ENCODE data around the gene NLRP7. TPM values are rescaled to one million over a fixed set of nuclear protein-coding genes. Genes with fewer than 3 reads are reported as not detected.

The NLRP7 gene
- total RNA-seq, 1 donor from 2014 or later = not detected

GRCh38 chr19:54889566-54889965 lies 57.8 kb downstream of the NLRP7 start:
- Histone ChIP-seq H3K27me3 (ENCODE audit: control insufficient read depth, insufficient read depth, low read length) (no peaks in the 10 kb centered on the region), H3K36me3 (ENCODE audit: control insufficient read depth, insufficient read depth, low read length) (no peaks in the 10 kb centered on the region), H3K4me3 (ENCODE audit: low read depth, low read length) (no peak overlapping the region)
- no peak for TF ChIP-seq CTCF (IDR thresholded peaks at IDR 0.05; ENCODE audit: insufficient read depth, low read length, poor library complexity, severe bottlenecking)
- DNase-seq (ENCODE audit: low read depth) = no peak

DNA sequence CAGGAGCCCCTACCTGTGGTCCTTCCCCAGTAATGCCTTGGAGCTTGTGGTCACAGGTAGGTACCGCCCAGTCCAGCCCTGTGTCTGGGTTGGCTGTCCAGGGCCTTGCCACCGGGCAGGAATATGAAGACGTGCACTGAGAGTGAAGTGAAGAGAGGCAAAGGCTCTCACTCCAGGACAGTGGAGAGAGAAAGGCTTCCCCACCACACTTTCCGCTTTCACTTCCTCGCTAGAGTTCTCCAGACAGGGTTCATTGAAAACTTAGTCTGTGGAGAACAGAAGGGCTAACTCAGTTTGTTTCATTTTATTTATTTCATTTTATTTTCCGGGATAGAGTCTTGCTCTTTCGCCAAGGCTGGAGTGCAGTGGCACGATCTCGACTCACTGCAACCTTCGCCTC lies 59.1 kb downstream of the NLRP7 start:
- H3K4me3 ChIP-seq (ENCODE audit: low read depth, low read length) = no peak overlapping the region
- H3K36me3 ChIP-seq (ENCODE audit: control insufficient read depth, insufficient read depth, low read length) = no peaks in the 10 kb centered on the region
- DNase-seq (ENCODE audit: low read depth) = no peak
- H3K27me3 ChIP-seq (ENCODE audit: control insufficient read depth, insufficient read depth, low read length) = no peaks in the 10 kb centered on the region
- TF ChIP-seq CTCF (IDR thresholded peaks at IDR 0.05; ENCODE audit: insufficient read depth, low read length, poor library complexity, severe bottlenecking) = no peak

GRCh38 chr19:54883228-54883627 lies 64.1 kb downstream of the NLRP7 start:
- H3K36me3 ChIP-seq (ENCODE audit: control insufficient read depth, insufficient read depth, low read length) = no peaks in the 10 kb centered on the region
- no peaks in the 10 kb centered on the region for H3K27me3 ChIP-seq (ENCODE audit: control insufficient read depth, insufficient read depth, low read length)
- no peak for DNase-seq (ENCODE audit: low read depth)
- TF ChIP-seq CTCF (IDR thresholded peaks at IDR 0.05; ENCODE audit: insufficient read depth, low read length, poor library complexity, severe bottlenecking) = no peak
- no peak overlapping the region for H3K4me3 ChIP-seq (ENCODE audit: low read depth, low read length)

DNA sequence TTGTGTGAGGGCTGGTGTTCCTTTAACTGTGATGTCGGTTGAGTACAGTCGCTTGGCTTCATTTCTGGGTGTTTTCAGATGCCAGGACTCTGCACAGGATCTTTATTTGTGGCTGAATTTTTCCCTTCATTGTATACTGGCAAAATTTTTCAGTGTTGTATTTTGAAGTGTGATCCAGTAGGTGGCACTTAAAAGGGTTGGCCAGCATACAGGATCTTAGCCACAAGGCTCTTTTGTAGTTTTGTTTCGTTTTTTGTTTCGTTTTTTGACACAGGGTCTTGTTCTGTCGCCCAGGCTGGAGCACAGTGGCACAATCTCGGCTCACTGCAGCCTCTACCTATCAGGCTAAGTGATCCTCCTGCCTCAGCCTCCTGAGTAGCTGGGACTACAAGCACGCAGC lies 64.6 kb downstream of the NLRP7 start:
- no peak overlapping the region for H3K4me3 ChIP-seq (ENCODE audit: low read depth, low read length)
- no peaks in the 10 kb centered on the region for H3K36me3 ChIP-seq (ENCODE audit: control insufficient read depth, insufficient read depth, low read length)
- TF ChIP-seq CTCF (IDR thresholded peaks at IDR 0.05; ENCODE audit: insufficient read depth, low read length, poor library complexity, severe bottlenecking) = no peak
- DNase-seq (ENCODE audit: low read depth) = no peak
- no peaks in the 10 kb centered on the region for H3K27me3 ChIP-seq (ENCODE audit: control insufficient read depth, insufficient read depth, low read length)

DNA sequence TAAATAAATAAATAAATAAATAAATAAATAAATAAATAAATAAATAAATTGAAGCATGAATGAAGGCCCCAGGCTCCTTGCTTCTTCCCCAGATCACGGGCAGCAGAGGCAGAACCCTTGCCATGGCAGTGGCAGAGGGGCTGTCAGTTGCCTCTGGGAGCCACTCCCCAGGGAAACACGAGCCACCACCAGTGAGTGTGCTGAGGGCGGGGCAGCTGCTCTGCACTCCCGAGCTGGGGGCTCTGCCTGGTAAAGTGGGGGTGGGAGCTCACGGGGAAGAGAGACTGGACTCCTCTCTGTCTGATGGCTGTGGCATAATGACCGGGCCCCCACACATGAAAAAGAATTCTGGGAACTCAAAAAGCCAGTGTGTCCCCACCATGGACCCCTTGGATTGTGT lies 65.4 kb downstream of the NLRP7 start:
- H3K4me3 ChIP-seq (ENCODE audit: low read depth, low read length) = no peak overlapping the region
- no peak for TF ChIP-seq CTCF (IDR thresholded peaks at IDR 0.05; ENCODE audit: insufficient read depth, low read length, poor library complexity, severe bottlenecking)
- H3K36me3 ChIP-seq (ENCODE audit: control insufficient read depth, insufficient read depth, low read length) = no peaks in the 10 kb centered on the region
- no peaks in the 10 kb centered on the region for H3K27me3 ChIP-seq (ENCODE audit: control insufficient read depth, insufficient read depth, low read length)
- DNase-seq (ENCODE audit: low read depth) = no peak

GRCh38 chr19:54877471-54877870 lies 69.9 kb downstream of the NLRP7 start:
- Histone ChIP-seq H3K36me3 (ENCODE audit: control insufficient read depth, insufficient read depth, low read length) (no peaks in the 10 kb centered on the region), H3K27me3 (ENCODE audit: control insufficient read depth, insufficient read depth, low read length) (no peaks in the 10 kb centered on the region), H3K4me3 (ENCODE audit: low read depth, low read length) (no peak overlapping the region)
- no peak for DNase-seq (ENCODE audit: low read depth)
- TF ChIP-seq CTCF (IDR thresholded peaks at IDR 0.05; ENCODE audit: insufficient read depth, low read length, poor library complexity, severe bottlenecking) = no peak

Measured in kidney epithelial cell (primary cell).